KMS-11 (cell line): ENCODE measurements around the gene PAPPA2.

Experiments
- H2AFZ ChIP-seq: fragments of 200-600 bp; sonication (generic); 2 replicates; pipeline ENCODE4 v1.6.1; 2016; ENCODE audit warnings: antibody characterized with exemption, mixed run types, low read depth
- H3K27ac ChIP-seq: fragments of 200-600 bp; sonication (generic); 2 replicates; pipeline ENCODE4 v1.6.1; 2016; ENCODE audit warnings: mild to moderate bottlenecking, mixed run types
- H3K27me3 ChIP-seq: fragments of 200-600 bp; sonication (generic); 2 replicates; pipeline ENCODE4 v1.6.1; 2017; ENCODE audit warnings: mild to moderate bottlenecking, low read depth, mixed run types, moderate library complexity; ENCODE audit not compliant: insufficient read depth
- H3K36me3 ChIP-seq: fragments of 200-600 bp; sonication (generic); 2 replicates; pipeline ENCODE4 v1.6.1; 2017; ENCODE audit warnings: mild to moderate bottlenecking, mixed run types; ENCODE audit not compliant: insufficient read depth
- H3K4me1 ChIP-seq: fragments of 200-600 bp; sonication (generic); 2 replicates; pipeline ENCODE4 v1.6.1; 2016; ENCODE audit warnings: mild to moderate bottlenecking, low read depth, mixed run types; ENCODE audit not compliant: poor library complexity, severe bottlenecking
- H3K4me2 ChIP-seq: fragments of 200-600 bp; sonication (generic); 2 replicates; pipeline ENCODE4 v1.7.0; 2016; ENCODE audit warnings: mild to moderate bottlenecking, mixed run types
- H3K4me3 ChIP-seq: fragments of 200-600 bp; sonication (generic); IDR thresholded peaks from 2 replicates; pipeline ENCODE4 v1.6.1; 2017; ENCODE audit warnings: low read depth, low read length, mixed read lengths; ENCODE audit not compliant: insufficient read depth
- H3K79me2 ChIP-seq: fragments of 200-600 bp; sonication (generic); 2 replicates; pipeline ENCODE4 v1.6.1; 2016; ENCODE audit warnings: low read depth, mixed run types; ENCODE audit not compliant: insufficient read depth
- H3K9ac ChIP-seq: fragments of 200-600 bp; sonication (generic); 2 replicates; pipeline ENCODE4 v1.6.1; 2016; ENCODE audit warnings: mild to moderate bottlenecking, mixed run types
- H4K20me1 ChIP-seq: fragments of 200-600 bp; sonication (generic); 2 replicates; pipeline ENCODE4 v1.6.1; 2016; ENCODE audit warnings: mild to moderate bottlenecking, mixed run types; ENCODE audit not compliant: insufficient read depth
- TF ChIP-seq, protein P1 (sequence below): fragments of 200-600 bp; sonication (generic); conservative IDR thresholded peaks from 2 replicates; pipeline ENCODE4 v1.6.1; 2017; ENCODE audit warnings: low read depth, mild to moderate bottlenecking, antibody characterized with exemption, low read length, moderate library complexity, mixed read lengths

Gene PAPPA2

DNA sequence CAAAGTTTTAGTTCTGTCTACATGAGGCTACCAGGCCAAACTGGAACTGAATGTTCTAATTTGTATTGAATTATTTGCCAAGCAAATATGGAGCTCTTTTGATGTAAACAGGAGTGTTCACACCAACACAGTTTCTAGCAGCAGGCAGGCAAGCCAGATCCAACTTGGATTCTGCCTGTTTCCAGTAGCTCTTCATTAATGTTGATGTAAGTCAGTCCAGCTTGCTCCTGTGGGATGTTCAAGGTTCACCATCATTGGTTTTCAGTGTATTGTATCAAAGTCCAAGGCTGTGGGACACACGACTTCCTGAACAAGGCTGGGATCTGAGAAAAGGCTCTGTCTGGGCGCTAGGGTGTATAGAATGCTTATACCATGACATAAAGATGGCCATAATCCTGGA is 68.1 kb downstream of the PAPPA2 start:
- no peak overlapping the region for H3K4me3 ChIP-seq
- H4K20me1 ChIP-seq = no peaks in the 10 kb centered on the region
- no peaks in the 10 kb centered on the region for H3K79me2 ChIP-seq
- TF ChIP-seq, protein P1, sequence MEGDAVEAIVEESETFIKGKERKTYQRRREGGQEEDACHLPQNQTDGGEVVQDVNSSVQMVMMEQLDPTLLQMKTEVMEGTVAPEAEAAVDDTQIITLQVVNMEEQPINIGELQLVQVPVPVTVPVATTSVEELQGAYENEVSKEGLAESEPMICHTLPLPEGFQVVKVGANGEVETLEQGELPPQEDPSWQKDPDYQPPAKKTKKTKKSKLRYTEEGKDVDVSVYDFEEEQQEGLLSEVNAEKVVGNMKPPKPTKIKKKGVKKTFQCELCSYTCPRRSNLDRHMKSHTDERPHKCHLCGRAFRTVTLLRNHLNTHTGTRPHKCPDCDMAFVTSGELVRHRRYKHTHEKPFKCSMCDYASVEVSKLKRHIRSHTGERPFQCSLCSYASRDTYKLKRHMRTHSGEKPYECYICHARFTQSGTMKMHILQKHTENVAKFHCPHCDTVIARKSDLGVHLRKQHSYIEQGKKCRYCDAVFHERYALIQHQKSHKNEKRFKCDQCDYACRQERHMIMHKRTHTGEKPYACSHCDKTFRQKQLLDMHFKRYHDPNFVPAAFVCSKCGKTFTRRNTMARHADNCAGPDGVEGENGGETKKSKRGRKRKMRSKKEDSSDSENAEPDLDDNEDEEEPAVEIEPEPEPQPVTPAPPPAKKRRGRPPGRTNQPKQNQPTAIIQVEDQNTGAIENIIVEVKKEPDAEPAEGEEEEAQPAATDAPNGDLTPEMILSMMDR = no peak
- no peak overlapping the region for H3K27ac ChIP-seq
- H2AFZ ChIP-seq = no peak overlapping the region
- H3K4me2 ChIP-seq = no peak overlapping the region
- no peak overlapping the region for H3K9ac ChIP-seq
- H3K36me3 ChIP-seq = no peaks in the 10 kb centered on the region
- no peaks in the 10 kb centered on the region for H3K27me3 ChIP-seq
- no peaks in the 10 kb centered on the region for H3K4me1 ChIP-seq

DNA sequence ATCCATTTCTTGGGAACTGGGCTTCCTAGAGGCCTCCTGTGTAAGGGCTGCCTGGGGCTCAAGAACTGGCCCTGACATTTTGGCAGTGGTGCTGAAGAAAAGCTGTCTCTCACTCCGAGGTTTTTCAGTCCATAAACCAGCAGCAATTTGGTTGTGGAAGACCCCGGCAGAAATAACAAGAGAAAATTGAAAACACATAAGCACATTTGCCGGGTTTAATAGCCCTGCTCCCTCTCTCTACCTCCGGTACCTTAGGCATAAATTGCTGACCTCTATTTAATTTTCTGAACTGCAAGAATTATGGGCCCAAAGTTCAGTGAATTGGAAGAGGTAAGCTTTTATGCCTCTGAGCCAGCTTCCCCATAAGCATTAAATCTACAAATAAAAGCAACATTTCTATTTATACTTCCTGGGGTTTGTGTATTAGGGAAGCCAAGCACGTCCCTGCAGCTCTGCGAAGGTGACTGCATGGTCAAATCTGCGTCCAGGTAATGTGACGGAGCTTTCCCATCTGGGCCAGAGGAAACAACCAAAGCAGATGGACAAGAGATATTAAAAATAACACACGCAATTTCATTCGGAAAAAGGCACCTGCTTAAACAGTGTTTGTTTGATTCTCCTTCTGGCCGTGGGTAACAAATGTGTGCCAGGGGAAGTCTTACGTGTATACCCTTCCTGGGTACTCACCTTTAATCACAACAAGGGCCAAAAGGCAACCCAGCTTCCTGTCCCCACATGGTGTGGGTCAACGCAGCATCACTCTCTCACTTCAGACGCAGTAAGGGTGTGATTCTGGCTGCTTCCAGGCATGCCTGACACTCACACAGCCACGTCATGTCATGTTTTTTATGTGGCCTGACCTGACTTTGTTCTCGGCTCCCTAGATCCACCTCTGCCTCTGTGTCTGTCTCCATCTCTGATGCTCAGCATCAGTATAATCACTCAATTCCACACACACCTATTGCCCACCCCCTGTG is 69.2 kb downstream of the PAPPA2 start:
- Histone ChIP-seq H3K36me3 (no peaks in the 10 kb centered on the region), H3K79me2 (no peaks in the 10 kb centered on the region), H3K27ac (no peak overlapping the region), H3K4me2 (no peak overlapping the region), H3K4me3 (no peak overlapping the region), H3K4me1 (no peaks in the 10 kb centered on the region), H2AFZ (no peak overlapping the region), H4K20me1 (no peaks in the 10 kb centered on the region), H3K27me3 (no peaks in the 10 kb centered on the region), H3K9ac (no peak overlapping the region)
- TF ChIP-seq, protein P1 = no peak

DNA sequence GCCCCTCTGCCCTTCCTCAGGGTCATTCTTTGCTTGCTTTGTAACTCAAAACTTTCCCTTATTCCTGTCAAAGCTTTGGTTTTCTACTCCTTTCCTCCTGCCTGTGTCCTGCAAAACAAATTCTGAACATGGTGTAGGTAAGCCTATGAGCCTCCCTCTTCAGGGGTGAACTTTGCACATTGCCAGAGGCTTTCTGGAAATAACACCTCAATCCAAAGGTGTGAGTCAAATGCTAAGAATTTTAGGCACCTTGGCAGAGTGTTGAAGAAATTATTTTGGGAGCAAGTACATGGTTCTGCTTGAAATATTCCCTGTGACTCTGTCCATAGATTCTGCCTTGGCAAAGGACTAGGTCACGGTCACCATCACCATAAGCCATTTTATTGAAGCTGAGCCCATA is 70.0 kb downstream of the PAPPA2 start:
- TF ChIP-seq, protein P1 = no peak
- no peaks in the 10 kb centered on the region for H3K27me3 ChIP-seq
- H3K36me3 ChIP-seq = no peaks in the 10 kb centered on the region
- H4K20me1 ChIP-seq = no peaks in the 10 kb centered on the region
- no peak overlapping the region for H3K4me2 ChIP-seq
- no peak overlapping the region for H3K27ac ChIP-seq
- no peak overlapping the region for H3K9ac ChIP-seq
- no peak overlapping the region for H3K4me3 ChIP-seq
- no peak overlapping the region for H2AFZ ChIP-seq
- no peaks in the 10 kb centered on the region for H3K79me2 ChIP-seq
- H3K4me1 ChIP-seq = no peaks in the 10 kb centered on the region

DNA sequence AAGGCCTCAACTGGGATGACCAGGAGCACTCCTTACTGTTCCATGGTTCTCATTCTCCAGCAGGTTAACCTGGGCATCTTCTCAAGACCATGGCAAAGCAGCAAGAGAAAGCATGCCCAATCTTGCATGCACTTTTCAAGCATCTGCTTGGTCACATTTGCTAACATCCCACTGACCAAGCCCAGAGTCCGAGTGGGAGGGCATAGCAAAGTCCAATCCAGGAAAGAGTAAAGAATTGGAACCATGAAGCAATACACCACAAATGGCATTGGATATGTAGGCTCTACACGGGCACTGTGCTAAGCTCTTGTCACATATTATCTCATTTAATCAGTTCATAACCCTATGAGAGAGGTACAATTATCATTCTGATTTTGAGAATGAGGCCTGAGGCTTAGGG is 73.6 kb downstream of the PAPPA2 start:
- H3K27ac ChIP-seq = no peak overlapping the region
- H3K4me2 ChIP-seq = no peak overlapping the region
- no peaks in the 10 kb centered on the region for H4K20me1 ChIP-seq
- H3K79me2 ChIP-seq = no peaks in the 10 kb centered on the region
- H3K36me3 ChIP-seq = no peaks in the 10 kb centered on the region
- H3K4me1 ChIP-seq = no peaks in the 10 kb centered on the region
- no peak overlapping the region for H3K4me3 ChIP-seq
- H3K27me3 ChIP-seq = no peaks in the 10 kb centered on the region
- no peak overlapping the region for H2AFZ ChIP-seq
- TF ChIP-seq, protein P1 = no peak
- no peak overlapping the region for H3K9ac ChIP-seq
